PC-9 (cell line): ENCODE data around the gene ZNF469. TPM values are rescaled to one million over a fixed set of nuclear protein-coding genes. Genes with fewer than 3 reads are reported as not detected.

Experiments
- BruUV-seq: library from RNA; stranded (reverse); fragments of 400-500 nt; replicated peaks from 2 replicates; lab custom pipeline; 2021; lab: Mats Ljungman, UMichigan
- CTCF ChIA-PET: fragments of 300-600 bp; sonication (Branson Sonifier 250); formaldehyde crosslinking; loops from one replicate; lab custom pipeline; 2022; ENCODE audit warnings: antibody characterized with exemption; lab: Charles Lee
- POLR2A ChIA-PET: fragments of 300-600 bp; sonication (Branson Sonifier 250); formaldehyde crosslinking; loops from one replicate; lab custom pipeline; 2022; ENCODE audit warnings: antibody characterized with exemption; ENCODE audit not compliant: unreplicated experiment; lab: Charles Lee
- DNase-seq, 2 experiments: peaks; one replicate each; pipeline versions ENCODE4 v3.0.0 to v3.0.0-alpha.2; 2015 to 2022; ENCODE audit warnings: mixed read lengths in 1 of 2
- H2AFZ ChIP-seq: fragments of 200-600 bp; sonication (generic); 2 replicates; pipeline ENCODE4 v1.8.1; 2017; ENCODE audit warnings: antibody characterized with exemption
- H3F3A ChIP-seq: fragments of 200-600 bp; sonication (generic); 2 replicates; pipeline ENCODE4 v1.8.1; 2017; ENCODE audit warnings: antibody characterized with exemption, mild to moderate bottlenecking, low read depth; ENCODE audit not compliant: insufficient read depth
- H3K27ac ChIP-seq: fragments of 200-600 bp; sonication (generic); 2 replicates; pipeline ENCODE4 v1.6.1; 2016; ENCODE audit warnings: mixed run types
- H3K27me3 ChIP-seq: fragments of 200-600 bp; sonication (generic); 2 replicates; pipeline ENCODE4 v1.6.1; 2016; ENCODE audit warnings: low read depth, mixed run types; ENCODE audit not compliant: insufficient read depth
- H3K36me3 ChIP-seq: fragments of 200-600 bp; sonication (generic); 2 replicates; pipeline ENCODE4 v1.6.1; 2016; ENCODE audit warnings: low read depth, mixed run types
- H3K4me1 ChIP-seq: fragments of 200-600 bp; sonication (generic); replicated peaks from 2 replicates; pipeline ENCODE4 v1.6.1; 2016; ENCODE audit warnings: mixed run types; ENCODE audit not compliant: insufficient read depth
- H3K4me2 ChIP-seq: fragments of 200-600 bp; sonication (generic); 2 replicates; pipeline ENCODE4 v1.6.1; 2017; ENCODE audit warnings: mixed run types
- H3K4me3 ChIP-seq: fragments of 200-600 bp; sonication (generic); 2 replicates; pipeline ENCODE4 v1.6.1; 2016; ENCODE audit warnings: mixed run types
- H3K79me2 ChIP-seq: fragments of 200-600 bp; sonication (generic); 2 replicates; pipeline ENCODE4 v1.6.1; 2017; ENCODE audit warnings: low read depth, mixed run types
- H3K9me2 ChIP-seq: fragments of 200-600 bp; sonication (generic); 2 replicates; pipeline ENCODE4 v1.8.1; 2017; ENCODE audit warnings: mild to moderate bottlenecking; ENCODE audit not compliant: insufficient read depth
- H3K9me3 ChIP-seq: fragments of 200-600 bp; sonication (generic); 2 replicates; pipeline ENCODE4 v1.8.1; 2016; ENCODE audit warnings: low read depth; ENCODE audit not compliant: insufficient read depth
- H4K20me1 ChIP-seq: fragments of 200-600 bp; sonication (generic); 2 replicates; pipeline ENCODE4 v1.8.1; 2017; ENCODE audit not compliant: insufficient read depth
- CTCF ChIP-seq: fragments of 200-600 bp; sonication (generic); conservative IDR thresholded peaks from 2 replicates; pipeline ENCODE4 v1.6.1; 2017; ENCODE audit warnings: mixed run types, antibody characterized with exemption, mild to moderate bottlenecking, moderate library complexity
- EZH2 ChIP-seq: fragments of 200-600 bp; sonication (generic); IDR thresholded peaks from 2 replicates; pipeline ENCODE4 v1.8.0; 2017; ENCODE audit warnings: antibody characterized with exemption, low read depth
- intact Hi-C: fragments of 100-400 bp; cut with micrococcal nuclease; formaldehyde crosslinking; loops from one replicate; pipeline ENCODE4 v1.10.0; 2022; ENCODE audit not compliant: unreplicated experiment
- total RNA-seq: library from RNA; stranded (reverse); gene quantifications from 2 replicates; pipeline ENCODE4 v1.2.3, GENCODE V29; 2021

The ZNF469 gene
- total RNA-seq, 1 experiment from 2014 or later, result 9.8 TPM

GRCh38 chr16:88390265-88390664, 7.5 kb downstream of the ZNF469 start:
- TF ChIP-seq CTCF (no peak), EZH2 (no peak)
- H3K27ac ChIP-seq, result no peak overlapping the region
- no peaks in the 10 kb centered on the region for H3K9me3 ChIP-seq
- peaks cover 8% of the 10 kb centered on the region; the same call in 1 of the 2 replicates for H3F3A ChIP-seq
- H3K79me2 ChIP-seq, result no peaks in the 10 kb centered on the region
- no peak overlapping the region for H3K4me3 ChIP-seq
- H3K27me3 ChIP-seq, result no peaks in the 10 kb centered on the region
- H3K36me3 ChIP-seq, result no peaks in the 10 kb centered on the region
- H2AFZ ChIP-seq, result no peak overlapping the region
- no peak for DNase-seq
- BruUV-seq, result no TSS peak
- H3K4me1 ChIP-seq, result peaks cover 18% of the 10 kb centered on the region
- no peak overlapping the region for H3K4me2 ChIP-seq
- ChIA-PET POLR2A (no interaction called here), CTCF (no interaction called here)
- no peaks in the 10 kb centered on the region for H4K20me1 ChIP-seq
- intact Hi-C loops, result no loop called here
- no peaks in the 10 kb centered on the region for H3K9me2 ChIP-seq

GRCh38 chr16:88390735-88391134, 8.0 kb downstream of the ZNF469 start:
- TF ChIP-seq EZH2 (no peak), CTCF (no peak)
- no peak for DNase-seq
- ChIA-PET POLR2A (no interaction called here), CTCF (no interaction called here)
- H3K4me3 ChIP-seq, result no peak overlapping the region
- H3K9me2 ChIP-seq, result no peaks in the 10 kb centered on the region
- intact Hi-C loops, result no loop called here
- no peaks in the 10 kb centered on the region for H3K27me3 ChIP-seq
- H3K4me2 ChIP-seq, result no peak overlapping the region
- no peak overlapping the region for H3K27ac ChIP-seq
- H3K79me2 ChIP-seq, result no peaks in the 10 kb centered on the region
- H3K36me3 ChIP-seq, result no peaks in the 10 kb centered on the region
- H3K9me3 ChIP-seq, result no peaks in the 10 kb centered on the region
- BruUV-seq, result no TSS peak
- peaks cover 8% of the 10 kb centered on the region; the same call in 1 of the 2 replicates for H3F3A ChIP-seq
- peaks cover 18% of the 10 kb centered on the region for H3K4me1 ChIP-seq
- no peak overlapping the region for H2AFZ ChIP-seq
- H4K20me1 ChIP-seq, result no peaks in the 10 kb centered on the region

GRCh38 chr16:88391144-88391850, 8.5 kb downstream of the ZNF469 start:
- ChIA-PET POLR2A (no interaction called here), CTCF (interaction anchor here (0.6 kb wide), 1 partner anchor 7 kb away, joined by 3 read pairs; no protein-coding TSS in a partner anchor)
- Histone ChIP-seq H3K9me3 (no peaks in the 10 kb centered on the region), H3K9me2 (no peaks in the 10 kb centered on the region), H4K20me1 (no peaks in the 10 kb centered on the region), H3K4me1 (peaks cover 18% of the 10 kb centered on the region), H3K36me3 (no peaks in the 10 kb centered on the region), H3K27me3 (no peaks in the 10 kb centered on the region), H3F3A (peaks cover 8% of the 10 kb centered on the region; the same call in 1 of the 2 replicates), H3K4me2 (no peak overlapping the region), H3K27ac (no peak overlapping the region), H3K4me3 (no peak overlapping the region), H3K79me2 (no peaks in the 10 kb centered on the region), H2AFZ (no peak overlapping the region)
- TF ChIP-seq CTCF, result no peak
- TF ChIP-seq EZH2, result no peak
- intact Hi-C loops, result no loop called here
- BruUV-seq, result no TSS peak
- DNase-seq, result no peak
